KBM-7 (cell line): ENCODE measurements around the gene CDHR1.

Experiments
- DNase-seq: peaks from one replicate; pipeline ENCODE4 v3.0.0-alpha.2; 2015
- in situ Hi-C: fragments of 300-500 bp; cut with MboI; formaldehyde crosslinking; loops from 2 replicates; pipeline ENCODE4 v1.14.3; 2020; ENCODE audit warnings: low sequenced_read_pairs, low pct_unique_long_range_greater_than_20kb, mixed read lengths

The CDHR1 gene

GRCh38 chr10:84196083-84196482, 1.7 kb downstream of the CDHR1 start:
- in situ Hi-C loops: no loop called here
- no peak for DNase-seq

DNA sequence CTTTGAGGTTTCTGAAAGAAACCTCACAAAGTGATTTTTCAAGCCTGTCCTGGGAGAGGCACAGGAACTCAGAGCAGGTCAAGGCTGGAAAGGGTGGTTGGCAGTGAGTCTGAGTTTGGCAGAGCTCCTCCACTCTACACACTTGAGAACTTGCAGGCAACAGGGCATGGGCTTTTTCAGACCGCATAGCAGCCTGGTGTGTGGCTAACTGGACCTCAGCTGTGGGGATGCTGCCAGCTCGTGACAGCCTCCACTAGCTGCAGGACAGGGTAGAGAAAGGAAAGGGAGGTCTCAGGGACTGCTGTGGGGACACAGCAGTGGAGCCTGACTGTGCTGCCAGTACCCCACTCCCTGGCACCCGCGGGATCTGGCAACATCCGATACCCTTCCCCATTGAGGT, 2.6 kb downstream of the CDHR1 start:
- in situ Hi-C loops: no loop called here
- DNase-seq: no peak

- DNase-seq: no peak
- in situ Hi-C loops: no loop called here
Measured at GRCh38 chr10:84197643-84198042, 3.3 kb downstream of the CDHR1 start.

DNA sequence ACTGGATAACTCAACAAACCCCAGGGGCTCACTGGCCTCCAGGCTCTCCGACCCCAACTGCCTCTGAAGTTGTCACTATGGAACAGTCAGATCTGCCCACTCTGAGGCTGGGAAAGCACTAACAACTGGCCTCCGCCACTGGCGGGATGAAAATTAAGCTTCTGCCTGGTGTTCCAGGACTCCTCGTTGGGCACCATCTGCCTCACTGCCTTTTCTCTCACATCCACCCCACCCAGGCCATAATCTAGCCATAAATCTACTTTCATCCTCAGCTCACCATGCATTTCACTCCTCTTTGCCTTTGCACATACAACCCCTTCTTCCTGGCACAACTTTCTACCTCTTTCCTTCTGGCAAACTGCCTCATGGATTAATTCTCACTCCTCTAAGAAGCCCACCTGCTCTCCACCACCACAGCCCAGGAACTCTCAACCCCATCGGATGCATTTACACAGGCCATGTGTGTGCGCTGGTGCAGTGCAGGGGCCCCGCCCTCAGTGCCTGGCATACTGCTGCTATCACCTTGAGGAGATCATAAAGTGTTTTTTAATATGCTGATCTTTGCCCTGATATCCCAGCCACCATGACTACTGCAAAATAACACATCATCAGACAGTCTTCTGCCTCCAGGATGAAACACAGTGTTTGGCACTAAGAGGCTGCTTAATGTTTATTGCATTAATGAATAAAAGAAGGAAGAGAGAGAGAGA, 4.0 kb downstream of the CDHR1 start:
- in situ Hi-C loops: no loop called here
- no peak for DNase-seq

GRCh38 chr10:84200537-84201243, 6.4 kb downstream of the CDHR1 start:
- in situ Hi-C loops: no loop called here
- DNase-seq: no peak

GRCh38 chr10:84201244-84201606, 6.9 kb downstream of the CDHR1 start:
- in situ Hi-C loops: no loop called here
- DNase-seq: no peak

- DNase-seq: no peak
- in situ Hi-C loops: no loop called here
Measured at GRCh38 chr10:84201682-84202081, 7.3 kb downstream of the CDHR1 start.

DNA sequence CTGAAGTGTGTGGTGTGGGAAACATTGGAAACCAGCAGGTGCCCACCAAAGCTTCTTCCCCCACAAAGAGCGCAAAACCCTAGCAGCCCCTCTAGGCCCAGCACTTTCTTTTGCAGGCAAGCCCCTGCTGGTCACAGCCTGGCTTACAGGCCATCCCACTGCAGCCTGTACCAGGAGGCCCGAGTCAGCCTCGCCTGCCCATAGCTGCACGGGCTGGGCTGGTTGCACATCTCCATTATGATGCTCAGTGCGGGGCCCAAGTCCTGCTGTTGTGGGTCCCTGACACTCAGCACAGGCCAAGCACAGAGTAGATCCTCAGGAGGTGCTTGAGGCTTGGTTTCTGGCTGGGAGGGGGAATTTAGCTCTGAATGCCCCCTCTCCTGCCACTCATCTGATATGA, 8.0 kb downstream of the CDHR1 start:
- in situ Hi-C loops: no loop called here

DNA sequence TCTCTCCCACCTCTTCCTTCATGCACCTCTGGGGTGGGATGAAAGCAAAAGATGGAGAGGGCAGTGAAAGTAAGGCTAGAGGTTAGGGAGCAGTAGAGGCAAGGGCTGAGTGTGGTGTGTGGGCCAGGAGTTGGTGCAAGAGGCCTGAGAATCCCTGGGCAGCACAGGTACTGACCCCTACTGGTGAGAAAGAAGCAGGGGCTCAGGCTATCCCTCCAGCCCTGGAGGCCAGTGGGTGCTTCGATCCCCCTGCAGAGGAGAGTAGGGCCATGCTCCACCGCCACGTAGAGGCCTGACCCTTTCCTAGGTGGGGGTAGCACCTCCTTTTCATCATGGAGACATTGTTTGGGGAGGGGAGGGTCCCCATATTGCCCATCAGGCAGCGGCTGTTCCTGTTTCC, 9.8 kb downstream of the CDHR1 start:
- DNase-seq: no peak
- in situ Hi-C loops: no loop called here

More for the DNA sequence above, 8.0 kb downstream of the CDHR1 start:
- DNase-seq: no peak

DNA sequence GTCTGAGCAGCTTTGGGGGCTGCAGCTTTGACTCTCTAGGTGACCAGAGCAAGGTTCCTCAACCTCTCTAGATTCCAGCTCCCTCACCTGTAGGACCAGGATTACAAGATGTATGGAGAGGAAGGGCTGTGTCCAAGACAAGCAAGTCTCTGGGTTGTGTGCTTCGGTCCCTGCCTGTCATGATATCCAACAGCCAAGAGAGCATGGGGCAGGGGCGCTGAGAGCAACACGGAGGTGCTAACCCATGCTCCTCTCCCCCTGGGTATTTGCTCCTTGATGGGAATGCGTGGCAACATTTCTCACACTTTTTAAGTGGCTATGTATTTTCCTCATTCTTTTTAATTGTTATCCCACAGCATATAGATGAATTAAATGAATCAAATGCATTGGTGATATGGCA, 10.3 kb downstream of the CDHR1 start:
- in situ Hi-C loops: no loop called here
- no peak for DNase-seq

DNA sequence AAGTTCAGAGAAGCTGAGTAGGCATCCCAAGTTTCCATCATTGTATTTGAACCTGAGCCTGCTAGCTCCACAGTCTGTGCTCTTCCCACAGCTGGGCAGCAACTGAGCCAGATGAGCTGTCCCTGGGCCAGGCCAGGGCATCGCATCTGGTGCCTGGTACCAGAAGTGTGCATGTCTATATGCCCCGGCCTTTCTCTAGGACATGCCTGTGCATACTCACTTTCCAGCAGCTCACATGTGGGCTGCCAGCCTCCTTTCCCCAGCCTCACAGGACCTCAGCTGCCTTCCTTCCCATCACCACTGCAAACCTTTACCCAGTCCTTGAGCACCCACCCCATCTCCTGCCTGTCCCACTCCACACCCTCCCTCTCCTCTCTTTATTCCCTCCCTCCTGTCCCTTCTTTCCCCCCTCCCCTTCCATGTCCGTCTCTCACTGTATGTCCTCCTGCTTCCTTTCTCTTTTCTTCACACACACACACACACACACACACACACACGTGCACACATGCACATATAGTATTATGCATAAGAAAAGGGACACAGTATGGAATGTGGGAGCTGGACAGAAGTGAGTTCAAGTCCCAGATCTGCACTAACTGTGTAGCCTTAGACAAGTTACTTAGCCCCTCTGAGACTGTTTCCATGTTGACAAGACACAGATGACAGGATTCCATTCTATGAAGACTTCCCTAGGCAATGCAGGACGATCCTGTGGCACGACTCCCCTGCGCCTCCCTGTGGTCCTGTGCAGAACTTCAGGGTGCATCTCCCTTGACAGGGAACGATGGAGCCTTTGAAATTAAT, 10.9 kb downstream of the CDHR1 start:
- in situ Hi-C loops: no loop called here
- DNase-seq: peak; percentile 57

DNA sequence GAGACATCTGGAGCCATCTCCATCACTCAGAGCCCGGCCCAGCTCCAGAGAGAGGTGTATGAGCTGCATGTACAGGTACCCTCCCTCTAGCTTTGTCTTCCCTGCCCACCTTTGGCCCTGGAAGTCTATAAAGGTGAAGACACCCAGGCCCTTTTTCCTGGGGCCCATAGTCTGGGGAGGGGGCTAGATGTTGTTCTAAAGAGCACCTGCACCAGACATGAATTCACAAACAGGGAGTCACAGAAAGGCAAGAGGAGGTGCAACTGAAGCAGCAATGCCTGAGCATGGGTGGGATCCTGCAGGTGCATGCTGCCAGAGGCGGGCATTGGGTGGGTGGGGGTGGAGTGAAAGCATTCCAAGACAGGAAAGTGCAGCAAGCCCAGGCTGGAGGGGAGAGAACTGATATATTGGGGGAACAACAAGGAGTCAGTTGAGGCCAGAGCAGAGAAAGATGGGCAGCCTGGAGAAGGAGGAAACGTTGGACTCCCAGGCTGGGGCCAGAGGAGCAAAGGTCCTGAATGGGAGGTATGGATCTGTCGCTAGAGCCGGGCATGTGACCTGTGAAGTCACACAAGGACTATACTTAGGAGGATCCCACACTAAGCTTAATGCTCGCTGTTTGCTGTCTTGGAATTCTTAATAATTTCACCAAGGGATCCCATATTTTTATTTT, 11.7 kb downstream of the CDHR1 start:
- in situ Hi-C loops: no loop called here
- no peak for DNase-seq

- in situ Hi-C loops: no loop called here
- no peak for DNase-seq
Measured at GRCh38 chr10:84208023-84208422, 13.7 kb downstream of the CDHR1 start.

DNA sequence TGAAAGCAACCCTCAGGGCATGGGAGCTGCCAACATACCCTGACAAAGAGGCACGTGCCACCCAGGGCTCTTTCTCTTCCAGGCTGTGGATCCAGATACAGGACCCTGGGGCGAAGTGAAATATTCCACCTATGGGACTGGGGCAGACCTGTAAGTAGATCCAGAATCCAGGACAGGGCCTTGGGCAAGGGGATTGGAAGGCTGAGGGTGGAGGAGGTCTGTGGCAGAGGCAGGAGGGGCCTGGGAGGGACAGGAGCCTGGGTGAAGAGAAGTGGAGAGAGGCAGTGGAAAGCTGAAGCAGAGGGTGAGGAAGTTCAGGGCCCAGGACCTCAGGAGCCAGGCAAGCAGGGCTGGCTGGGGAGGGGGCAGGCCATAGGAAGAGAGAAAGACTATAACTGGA, 17.2 kb downstream of the CDHR1 start:
- in situ Hi-C loops: no loop called here

DNA sequence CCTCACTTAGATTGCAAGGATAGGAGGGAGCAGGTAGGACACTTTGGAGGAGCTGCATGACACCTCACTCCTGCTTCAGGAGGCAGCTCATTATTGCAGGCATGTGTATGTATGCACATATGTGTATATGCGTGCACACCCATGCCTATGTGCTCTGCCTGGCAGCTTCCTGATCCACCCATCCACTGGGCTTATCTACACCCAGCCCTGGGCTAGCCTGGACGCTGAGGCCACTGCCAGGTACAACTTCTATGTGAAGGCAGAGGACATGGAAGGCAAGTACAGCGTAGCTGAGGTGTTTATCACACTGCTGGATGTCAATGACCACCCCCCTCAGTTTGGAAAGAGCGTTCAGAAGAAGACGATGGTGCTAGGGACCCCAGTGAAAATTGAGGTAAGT, 17.7 kb downstream of the CDHR1 start:
- DNase-seq: no peak
- in situ Hi-C loops: no loop called here

More for the DNA sequence above, 17.2 kb downstream of the CDHR1 start:
- no peak for DNase-seq

GRCh38 chr10:84213076-84213475, 18.7 kb downstream of the CDHR1 start:
- in situ Hi-C loops: no loop called here

DNA sequence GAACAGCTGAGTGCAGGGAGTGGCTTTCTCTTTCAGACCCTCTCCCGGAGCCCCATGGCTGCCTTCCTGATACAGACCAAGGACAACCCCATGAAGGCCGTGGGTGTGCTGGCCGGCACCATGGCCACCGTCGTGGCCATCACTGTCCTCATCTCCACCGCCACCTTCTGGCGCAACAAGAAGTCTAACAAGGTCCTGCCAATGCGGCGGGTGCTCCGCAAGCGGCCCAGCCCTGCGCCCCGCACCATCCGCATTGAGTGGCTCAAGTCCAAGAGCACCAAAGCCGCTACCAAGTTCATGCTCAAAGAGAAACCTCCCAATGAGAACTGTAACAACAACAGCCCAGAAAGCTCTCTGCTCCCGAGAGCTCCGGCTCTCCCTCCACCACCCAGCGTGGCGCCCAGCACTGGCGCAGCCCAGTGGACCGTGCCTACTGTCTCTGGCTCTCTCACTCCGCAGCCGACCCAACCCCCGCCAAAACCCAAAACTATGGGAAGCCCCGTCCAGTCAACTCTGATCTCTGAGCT, 19.8 kb downstream of the CDHR1 start:
- in situ Hi-C loops: no loop called here
- DNase-seq: no peak

More at GRCh38 chr10:84213076-84213475, 18.7 kb downstream of the CDHR1 start:
- DNase-seq: no peak

DNA sequence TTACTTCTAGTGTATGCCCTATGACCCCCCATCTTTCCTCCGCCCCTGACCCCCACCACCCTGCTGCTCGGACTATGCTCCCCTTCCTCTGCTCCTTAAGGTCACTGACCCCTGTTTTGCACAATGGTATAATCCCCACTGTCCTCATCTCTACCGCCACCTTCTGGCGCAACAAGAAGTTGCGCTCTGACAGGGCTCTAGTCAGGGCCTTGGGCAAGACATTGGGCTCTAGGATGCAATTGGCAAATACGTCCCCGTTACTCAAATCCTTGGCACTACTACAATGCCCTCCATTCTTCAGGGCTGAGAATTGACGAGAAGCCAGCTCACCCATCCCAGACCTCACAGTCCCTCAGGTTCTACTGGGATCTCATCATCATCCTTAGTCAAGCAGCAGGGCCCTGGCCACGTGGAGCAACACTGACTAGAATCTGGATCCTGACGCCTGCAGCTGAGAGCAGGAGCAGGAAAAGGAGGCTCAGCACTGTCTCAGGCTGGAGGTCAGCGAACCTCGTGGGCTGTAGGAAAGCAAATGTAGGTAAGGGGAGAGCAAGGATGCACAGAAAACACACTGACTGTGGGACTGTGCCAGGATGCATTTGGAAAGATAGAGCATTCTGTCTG, 20.4 kb downstream of the CDHR1 start:
- in situ Hi-C loops: no loop called here
- peak; percentile 48 for DNase-seq

- DNase-seq: no peak
- in situ Hi-C loops: no loop called here
Measured at GRCh38 chr10:84216834-84217233, 22.5 kb downstream of the CDHR1 start.
